Hematopoietic multipotent progenitor cell treated with erythropoietin and hydrocortisone succinate and interleukin-3 and kit ligand, for 8 days (in vitro differentiated cells): ENCODE results near the gene GTF2A1.
"Not testable (repeated sequence)": the region's sequence is repeated elsewhere in the genome, so short reads cannot be mapped to it uniquely, and the experiment has no call there.

Experiments
- DNase-seq: peaks from one replicate; pipeline ENCODE4 v3.0.0-alpha.2; 2015

The GTF2A1 gene

GRCh38 chr14:81224222-81224621 is 3.5 kb upstream of the GTF2A1 start:
- no peak for DNase-seq

- not testable (repeated sequence) for DNase-seq
Observed at GRCh38 chr14:81223788-81224187, 3.0 kb upstream of the GTF2A1 start.

- no peak for DNase-seq
Observed at GRCh38 chr14:81222691-81223090, 1.9 kb upstream of the GTF2A1 start.

GRCh38 chr14:81222126-81222525 is 1.4 kb upstream of the GTF2A1 start:
- no peak for DNase-seq

GRCh38 chr14:81221579-81222102 is 882 bp upstream of the GTF2A1 start:
- DNase-seq, result no peak

GRCh38 chr14:81220580-81220829 is 254 bp downstream of the GTF2A1 start:
- DNase-seq, result no peak

GRCh38 chr14:81219759-81220579 is 790 bp downstream of the GTF2A1 start:
- DNase-seq, result peak; percentile 66

GRCh38 chr14:81219210-81219758 is 1.5 kb downstream of the GTF2A1 start:
- peak; percentile 98 for DNase-seq

- peak; percentile 65 for DNase-seq
Observed at GRCh38 chr14:81211844-81212243, 8.9 kb downstream of the GTF2A1 start.

GRCh38 chr14:81209167-81209836 is 11.5 kb downstream of the GTF2A1 start:
- no peak for DNase-seq

- no peak for DNase-seq
Observed at GRCh38 chr14:81208489-81208888, 12.3 kb downstream of the GTF2A1 start.

- no peak for DNase-seq
Observed at GRCh38 chr14:81206115-81206514, 14.6 kb downstream of the GTF2A1 start.

- no peak for DNase-seq
Observed at GRCh38 chr14:81205639-81206038, 15.1 kb downstream of the GTF2A1 start.

GRCh38 chr14:81200054-81200453 is 20.7 kb downstream of the GTF2A1 start:
- DNase-seq, result peak; percentile 53

GRCh38 chr14:81199084-81199483 is 21.7 kb downstream of the GTF2A1 start:
- DNase-seq, result no peak

GRCh38 chr14:81198651-81199050 is 22.1 kb downstream of the GTF2A1 start:
- no peak for DNase-seq

GRCh38 chr14:81193924-81194633 is 26.7 kb downstream of the GTF2A1 start:
- DNase-seq, result no peak

GRCh38 chr14:81192594-81192993 is 28.2 kb downstream of the GTF2A1 start:
- DNase-seq, result no peak

GRCh38 chr14:81187832-81188522 is 32.8 kb downstream of the GTF2A1 start:
- no peak for DNase-seq

GRCh38 chr14:81179631-81180030 is 41.1 kb downstream of the GTF2A1 start:
- DNase-seq, result no peak

GRCh38 chr14:81178063-81178462 is 42.7 kb downstream of the GTF2A1 start:
- no peak for DNase-seq

GRCh38 chr14:81177225-81177624 is 43.5 kb downstream of the GTF2A1 start:
- DNase-seq, result no peak

GRCh38 chr14:81176241-81176640 is 44.5 kb downstream of the GTF2A1 start:
- DNase-seq, result peak; percentile 33
